PC-9 (cell line): ENCODE measurements around the gene PLAC9. TPM values are rescaled to one million over a fixed set of nuclear protein-coding genes. Genes with fewer than 3 reads are reported as not detected.

Experiments
- BruUV-seq: library from RNA; stranded (reverse); fragments of 400-500 nt; replicated peaks from 2 replicates; lab custom pipeline; 2021; lab: Mats Ljungman, UMichigan
- CTCF ChIA-PET: fragments of 300-600 bp; sonication (Branson Sonifier 250); formaldehyde crosslinking; loops from one replicate; lab custom pipeline; 2022; ENCODE audit warnings: antibody characterized with exemption; lab: Charles Lee
- POLR2A ChIA-PET: fragments of 300-600 bp; sonication (Branson Sonifier 250); formaldehyde crosslinking; loops from one replicate; lab custom pipeline; 2022; ENCODE audit warnings: antibody characterized with exemption; ENCODE audit not compliant: unreplicated experiment; lab: Charles Lee
- DNase-seq, 2 experiments: peaks; one replicate each; pipeline versions ENCODE4 v3.0.0 to v3.0.0-alpha.2; 2015 to 2022; ENCODE audit warnings: mixed read lengths in 1 of 2
- H2AFZ ChIP-seq: fragments of 200-600 bp; sonication (generic); 2 replicates; pipeline ENCODE4 v1.8.1; 2017; ENCODE audit warnings: antibody characterized with exemption
- H3F3A ChIP-seq: fragments of 200-600 bp; sonication (generic); 2 replicates; pipeline ENCODE4 v1.8.1; 2017; ENCODE audit warnings: antibody characterized with exemption, mild to moderate bottlenecking, low read depth; ENCODE audit not compliant: insufficient read depth
- H3K27ac ChIP-seq: fragments of 200-600 bp; sonication (generic); 2 replicates; pipeline ENCODE4 v1.6.1; 2016; ENCODE audit warnings: mixed run types
- H3K27me3 ChIP-seq: fragments of 200-600 bp; sonication (generic); 2 replicates; pipeline ENCODE4 v1.6.1; 2016; ENCODE audit warnings: low read depth, mixed run types; ENCODE audit not compliant: insufficient read depth
- H3K36me3 ChIP-seq: fragments of 200-600 bp; sonication (generic); 2 replicates; pipeline ENCODE4 v1.6.1; 2016; ENCODE audit warnings: low read depth, mixed run types
- H3K4me1 ChIP-seq: fragments of 200-600 bp; sonication (generic); replicated peaks from 2 replicates; pipeline ENCODE4 v1.6.1; 2016; ENCODE audit warnings: mixed run types; ENCODE audit not compliant: insufficient read depth
- H3K4me2 ChIP-seq: fragments of 200-600 bp; sonication (generic); 2 replicates; pipeline ENCODE4 v1.6.1; 2017; ENCODE audit warnings: mixed run types
- H3K4me3 ChIP-seq: fragments of 200-600 bp; sonication (generic); 2 replicates; pipeline ENCODE4 v1.6.1; 2016; ENCODE audit warnings: mixed run types
- H3K79me2 ChIP-seq: fragments of 200-600 bp; sonication (generic); 2 replicates; pipeline ENCODE4 v1.6.1; 2017; ENCODE audit warnings: low read depth, mixed run types
- H3K9me2 ChIP-seq: fragments of 200-600 bp; sonication (generic); 2 replicates; pipeline ENCODE4 v1.8.1; 2017; ENCODE audit warnings: mild to moderate bottlenecking; ENCODE audit not compliant: insufficient read depth
- H3K9me3 ChIP-seq: fragments of 200-600 bp; sonication (generic); 2 replicates; pipeline ENCODE4 v1.8.1; 2016; ENCODE audit warnings: low read depth; ENCODE audit not compliant: insufficient read depth
- H4K20me1 ChIP-seq: fragments of 200-600 bp; sonication (generic); 2 replicates; pipeline ENCODE4 v1.8.1; 2017; ENCODE audit not compliant: insufficient read depth
- EZH2 ChIP-seq: fragments of 200-600 bp; sonication (generic); IDR thresholded peaks from 2 replicates; pipeline ENCODE4 v1.8.0; 2017; ENCODE audit warnings: antibody characterized with exemption, low read depth
- intact Hi-C: fragments of 100-400 bp; cut with micrococcal nuclease; formaldehyde crosslinking; loops from one replicate; pipeline ENCODE4 v1.10.0; 2022; ENCODE audit not compliant: unreplicated experiment
- total RNA-seq: library from RNA; stranded (reverse); gene quantifications from 2 replicates; pipeline ENCODE4 v1.2.3, GENCODE V29; 2021
- TF ChIP-seq, protein P1 (sequence below): fragments of 200-600 bp; sonication (generic); conservative IDR thresholded peaks from 2 replicates; pipeline ENCODE4 v1.6.1; 2017; ENCODE audit warnings: mixed run types, antibody characterized with exemption, mild to moderate bottlenecking, moderate library complexity

The PLAC9 gene
- total RNA-seq, 1 experiment from 2014 or later = not detected

DNA sequence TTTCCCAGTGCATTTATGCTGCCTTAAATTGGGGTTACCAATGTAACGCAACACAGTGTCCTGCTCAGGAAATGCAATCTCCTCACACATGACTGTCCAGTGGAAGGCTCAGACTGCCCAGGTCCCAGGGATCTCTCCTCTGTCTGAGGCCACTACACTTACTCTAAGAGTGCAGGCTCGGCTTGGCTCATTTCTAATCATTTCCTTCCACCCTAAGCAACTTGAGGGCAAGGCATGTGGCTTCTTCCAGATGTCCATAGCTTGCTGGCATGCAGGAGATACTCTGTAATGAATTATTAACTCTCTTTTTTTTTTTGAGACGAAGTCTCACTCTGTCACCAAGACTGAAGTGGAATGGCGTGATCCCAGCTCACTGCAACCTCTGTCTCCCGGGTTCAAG is 23.7 kb downstream of the PLAC9 start:
- TF ChIP-seq, protein P1, sequence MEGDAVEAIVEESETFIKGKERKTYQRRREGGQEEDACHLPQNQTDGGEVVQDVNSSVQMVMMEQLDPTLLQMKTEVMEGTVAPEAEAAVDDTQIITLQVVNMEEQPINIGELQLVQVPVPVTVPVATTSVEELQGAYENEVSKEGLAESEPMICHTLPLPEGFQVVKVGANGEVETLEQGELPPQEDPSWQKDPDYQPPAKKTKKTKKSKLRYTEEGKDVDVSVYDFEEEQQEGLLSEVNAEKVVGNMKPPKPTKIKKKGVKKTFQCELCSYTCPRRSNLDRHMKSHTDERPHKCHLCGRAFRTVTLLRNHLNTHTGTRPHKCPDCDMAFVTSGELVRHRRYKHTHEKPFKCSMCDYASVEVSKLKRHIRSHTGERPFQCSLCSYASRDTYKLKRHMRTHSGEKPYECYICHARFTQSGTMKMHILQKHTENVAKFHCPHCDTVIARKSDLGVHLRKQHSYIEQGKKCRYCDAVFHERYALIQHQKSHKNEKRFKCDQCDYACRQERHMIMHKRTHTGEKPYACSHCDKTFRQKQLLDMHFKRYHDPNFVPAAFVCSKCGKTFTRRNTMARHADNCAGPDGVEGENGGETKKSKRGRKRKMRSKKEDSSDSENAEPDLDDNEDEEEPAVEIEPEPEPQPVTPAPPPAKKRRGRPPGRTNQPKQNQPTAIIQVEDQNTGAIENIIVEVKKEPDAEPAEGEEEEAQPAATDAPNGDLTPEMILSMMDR = no peak
- TF ChIP-seq EZH2 = no peak
- Histone ChIP-seq H3F3A (peaks cover 42% of the 10 kb centered on the region), H3K27me3 (no peaks in the 10 kb centered on the region), H3K4me2 (no peak overlapping the region), H3K79me2 (peaks cover 28% of the 10 kb centered on the region), H3K9me2 (no peaks in the 10 kb centered on the region), H2AFZ (no peak overlapping the region), H3K4me1 (peaks cover 46% of the 10 kb centered on the region), H3K9me3 (no peaks in the 10 kb centered on the region), H3K4me3 (no peak overlapping the region), H4K20me1 (no peaks in the 10 kb centered on the region), H3K27ac (no peak overlapping the region), H3K36me3 (peaks cover 59% of the 10 kb centered on the region)
- intact Hi-C loops = no loop called here
- ChIA-PET CTCF (no interaction called here), POLR2A (no interaction called here)
- DNase-seq = no peak
- no TSS peak for BruUV-seq

DNA sequence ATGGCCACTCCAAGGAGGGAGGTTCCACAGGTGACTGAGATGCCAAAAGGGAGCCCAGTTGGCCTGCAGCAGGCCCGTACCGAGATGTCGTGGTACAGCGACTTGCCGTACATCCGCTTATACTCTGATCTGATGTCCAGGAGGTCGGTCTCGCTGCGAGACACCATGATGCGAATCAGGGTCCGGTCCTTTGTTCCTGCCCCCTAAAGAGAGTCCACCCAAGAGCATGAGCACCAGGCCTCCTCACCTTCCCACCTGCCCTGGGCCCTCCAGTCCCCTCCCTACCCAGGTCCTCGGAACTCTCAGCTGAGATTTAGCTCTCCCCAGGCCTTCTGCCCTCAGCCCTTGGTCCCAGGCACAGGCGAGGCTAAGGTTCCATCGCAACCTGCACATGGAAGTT is 25.0 kb downstream of the PLAC9 start:
- TF ChIP-seq, protein P1 = no peak
- no peak for TF ChIP-seq EZH2
- peaks cover 50% of the 10 kb centered on the region for H3K4me1 ChIP-seq
- no peaks in the 10 kb centered on the region for H3K9me3 ChIP-seq
- H4K20me1 ChIP-seq = no peaks in the 10 kb centered on the region
- no peak overlapping the region for H3K4me2 ChIP-seq
- H2AFZ ChIP-seq = no peak overlapping the region
- POLR2A ChIA-PET = interaction anchor here (0.6 kb wide), 1 partner anchor 78 kb away, joined by 3 read pairs; no protein-coding TSS in a partner anchor
- CTCF ChIA-PET = interaction anchor here (0.6 kb wide), 1 partner anchor 36 kb away, joined by 3 read pairs; no protein-coding TSS in a partner anchor
- peaks cover 42% of the 10 kb centered on the region for H3F3A ChIP-seq
- H3K79me2 ChIP-seq = peaks cover 40% of the 10 kb centered on the region
- no peaks in the 10 kb centered on the region for H3K27me3 ChIP-seq
- no peak overlapping the region for H3K27ac ChIP-seq
- DNase-seq = no peak
- BruUV-seq = no TSS peak
- no peak overlapping the region for H3K4me3 ChIP-seq
- H3K36me3 ChIP-seq = peaks cover 70% of the 10 kb centered on the region
- intact Hi-C loops = no loop called here
- no peaks in the 10 kb centered on the region for H3K9me2 ChIP-seq

DNA sequence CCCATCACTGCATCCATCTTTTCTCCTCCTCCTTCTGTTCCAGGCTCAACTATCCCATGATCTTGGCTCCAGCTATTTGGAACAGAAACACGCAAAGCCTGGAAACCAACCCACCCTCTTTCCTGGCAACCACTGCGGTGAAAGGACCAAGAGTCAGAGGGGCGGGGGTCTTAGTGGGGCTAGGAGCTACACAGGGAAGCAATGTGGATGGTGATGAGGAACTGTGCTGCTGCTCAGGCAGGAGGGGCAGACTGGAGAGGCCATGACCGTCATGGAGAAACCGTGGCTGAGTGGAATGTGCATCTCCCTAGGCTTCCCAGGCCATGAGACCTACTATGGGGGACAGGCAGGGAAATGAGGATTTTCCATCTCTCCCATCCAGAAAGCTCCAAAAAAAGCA is 25.6 kb downstream of the PLAC9 start:
- no peaks in the 10 kb centered on the region for H3K9me3 ChIP-seq
- H3K36me3 ChIP-seq = peaks cover 70% of the 10 kb centered on the region
- peaks cover 54% of the 10 kb centered on the region for H3K4me1 ChIP-seq
- H3K9me2 ChIP-seq = no peaks in the 10 kb centered on the region
- H3K4me2 ChIP-seq = peak overlapping the region; percentile 41
- no peak overlapping the region for H3K27ac ChIP-seq
- CTCF ChIA-PET = interaction anchor here (0.6 to 1.2 kb wide), 3 partner anchors 36 to 64 kb away, joined by 3 to 6 read pairs (median 5); no protein-coding TSS in a partner anchor
- H3K27me3 ChIP-seq = no peaks in the 10 kb centered on the region
- peaks cover 42% of the 10 kb centered on the region for H3F3A ChIP-seq
- H3K4me3 ChIP-seq = no peak overlapping the region
- BruUV-seq = no TSS peak
- no peak overlapping the region for H2AFZ ChIP-seq
- POLR2A ChIA-PET = interaction anchor here (0.6 to 1.0 kb wide), 3 partner anchors 44 to 255 kb away, joined by 3 to 9 read pairs (median 4); no protein-coding TSS in a partner anchor
- peaks cover 46% of the 10 kb centered on the region for H3K79me2 ChIP-seq
- TF ChIP-seq, protein P1 = no peak
- no peak for TF ChIP-seq EZH2
- intact Hi-C loops = loop anchor here (1.0 kb wide), 1 partner anchor 49 kb away; no protein-coding TSS in a partner anchor
- DNase-seq = no peak
- H4K20me1 ChIP-seq = no peaks in the 10 kb centered on the region
